Fibroblast of the aortic adventitia (primary cell): Measurements from ENCODE around the gene VPS39. TPM values are rescaled to one million over a fixed set of nuclear protein-coding genes. Genes with fewer than 3 reads are reported as not detected.

ENCODE experiments used
- DNase-seq: peaks from one replicate; pipeline ENCODE4 v3.0.0-alpha.2; 2010; ENCODE audit warnings: low read depth
- H3K4me3 ChIP-seq: 2 replicates; pipeline ENCODE4 v1.5.1; 2011; ENCODE audit warnings: low read depth, mild to moderate bottlenecking, control low read depth, low read length, moderate library complexity
- CTCF ChIP-seq: IDR thresholded peaks from 2 replicates; pipeline ENCODE4 v1.5.1; 2011; ENCODE audit warnings: mild to moderate bottlenecking, low read length, control low read depth, inconsistent platforms; ENCODE audit not compliant: insufficient read depth
- total RNA-seq: library from RNA; depleted of rRNA; stranded (reverse); fragments of >200 nt; gene quantifications from 2 replicates; pipeline ENCODE4 v1.2.3, GENCODE V29; 2012; ENCODE audit warnings: low replicate concordance

VPS39 gene
- total RNA-seq, 1 donor: 61.8 TPM

GRCh38 chr15:42166225-42166940 is 41.7 kb downstream of the VPS39 start:
- no peak overlapping the region for H3K4me3 ChIP-seq
- DNase-seq: no peak
- TF ChIP-seq CTCF: no peak

- no peak for TF ChIP-seq CTCF
- no peak overlapping the region for H3K4me3 ChIP-seq
- no peak for DNase-seq
Measured at GRCh38 chr15:42165106-42165505, 43.0 kb downstream of the VPS39 start.

GRCh38 chr15:42163947-42164550 is 44.1 kb downstream of the VPS39 start:
- H3K4me3 ChIP-seq: no peak overlapping the region
- TF ChIP-seq CTCF: no peak
- DNase-seq: no peak

- no peak overlapping the region for H3K4me3 ChIP-seq
- no peak for DNase-seq
- no peak for TF ChIP-seq CTCF
Measured at GRCh38 chr15:42163291-42163690, 44.8 kb downstream of the VPS39 start.

- no peak for TF ChIP-seq CTCF
- DNase-seq: no peak
- no peak overlapping the region for H3K4me3 ChIP-seq
Measured at GRCh38 chr15:42160136-42160535, 48.0 kb downstream of the VPS39 start.

GRCh38 chr15:42159381-42160015 is 48.6 kb downstream of the VPS39 start:
- H3K4me3 ChIP-seq: no peak overlapping the region
- TF ChIP-seq CTCF: no peak
- no peak for DNase-seq
